ENCODE measurements around the gene SRCAP. TPM values are rescaled to one million over a fixed set of nuclear protein-coding genes. Genes with fewer than 3 reads are reported as not detected.

The SRCAP gene
- total RNA-seq, 2 donors from 2014 or later, result 22.5 to 25.0 TPM

- Histone ChIP-seq H3K27me3 (no peaks in the 10 kb centered on the region), H3K4me3 (no peak overlapping the region), H3K27ac (no peak overlapping the region), H3K36me3 (peaks cover 25% of the 10 kb centered on the region), H3K4me1 (peaks cover 0 to 26% of the 10 kb centered on the region in 2 donors), H3K9me3 (no peaks in the 10 kb centered on the region)
- TF ChIP-seq CTCF (IDR thresholded peaks at IDR 0.05), result no peak
- DNase-seq (ENCODE audit: low spot score), result no peak
Measured at GRCh38 chr16:30780549-30780948, 81.6 kb downstream of the SRCAP start.

GRCh38 chr16:30782486-30783279 is 83.7 kb downstream of the SRCAP start:
- no peak for TF ChIP-seq CTCF (IDR thresholded peaks at IDR 0.05)
- no peak overlapping the region for H3K27ac ChIP-seq
- no peak for DNase-seq (ENCODE audit: low spot score)

GRCh38 chr16:30783280-30784109 is 84.5 kb downstream of the SRCAP start:
- Histone ChIP-seq H3K4me1 (peaks cover 0 to 25% of the 10 kb centered on the region in 2 donors), H3K9me3 (no peaks in the 10 kb centered on the region), H3K4me3 (no peak overlapping the region), H3K36me3 (peaks cover 25% of the 10 kb centered on the region), H3K27ac (no peak overlapping the region), H3K27me3 (no peaks in the 10 kb centered on the region)
- TF ChIP-seq CTCF (IDR thresholded peaks at IDR 0.05), result no peak
- no peak for DNase-seq (ENCODE audit: low spot score)

More at GRCh38 chr16:30782486-30783279, 83.7 kb downstream of the SRCAP start:
- no peaks in the 10 kb centered on the region for H3K27me3 ChIP-seq
- no peak overlapping the region for H3K4me3 ChIP-seq
- H3K9me3 ChIP-seq, result no peaks in the 10 kb centered on the region
- H3K4me1 ChIP-seq, result peaks cover 0 to 22% of the 10 kb centered on the region in 2 donors
- H3K36me3 ChIP-seq, result peaks cover 25% of the 10 kb centered on the region

GRCh38 chr16:30784215-30784614 is 85.2 kb downstream of the SRCAP start:
- no peak overlapping the region for H3K4me3 ChIP-seq
- H3K9me3 ChIP-seq, result no peaks in the 10 kb centered on the region
- no peak overlapping the region for H3K27ac ChIP-seq
- no peak for TF ChIP-seq CTCF (IDR thresholded peaks at IDR 0.05)
- peaks cover 25% of the 10 kb centered on the region for H3K36me3 ChIP-seq
- no peaks in the 10 kb centered on the region for H3K27me3 ChIP-seq
- DNase-seq (ENCODE audit: low spot score), result no peak
- peaks cover 0 to 25% of the 10 kb centered on the region in 2 donors for H3K4me1 ChIP-seq

- peaks cover 25% of the 10 kb centered on the region for H3K36me3 ChIP-seq
- H3K4me1 ChIP-seq, result peaks cover 0 to 25% of the 10 kb centered on the region in 2 donors
- DNase-seq (ENCODE audit: low spot score), result no peak
- peak overlapping the region; percentile 92 to 95 for H3K27ac ChIP-seq
- no peaks in the 10 kb centered on the region for H3K9me3 ChIP-seq
- no peak for TF ChIP-seq CTCF (IDR thresholded peaks at IDR 0.05)
- H3K4me3 ChIP-seq, result peak overlapping the region in 1 of 2 donors; percentile 93
- H3K27me3 ChIP-seq, result no peaks in the 10 kb centered on the region
Measured at GRCh38 chr16:30785126-30786106, 86.4 kb downstream of the SRCAP start.

Data from right atrium auricular region (tissue), 2 donors.